T-cell (primary cell): ENCODE results near the gene DNAI4. TPM values are rescaled to one million over a fixed set of nuclear protein-coding genes. Genes with fewer than 3 reads are reported as not detected.
"Not testable (repeated sequence)": the region's sequence is repeated elsewhere in the genome, so short reads cannot be mapped to it uniquely, and the experiment has no call there.

ENCODE experiments used
- ATAC-seq, 4 experiments: fragments of 200-7000 bp in 3 of 4; fragments of 150-1000 bp in 1 of 4; cut with Tn5 transposase; replicated peaks in 1 of 4; 1 replicate in 3 of 4; 2 replicates in 1 of 4; pipeline ENCODE4 v1.10.0; 2021; ENCODE audit warnings: moderate library complexity in 3 of 4, mild to moderate bottlenecking in 2 of 4, moderate number of reproducible peaks in 1 of 4
- CTCF ChIA-PET, 2 donors: fragments of 300-600 bp; sonication (Branson Sonifier 250); formaldehyde crosslinking; loops; one replicate each; lab custom pipeline; 2022; ENCODE audit warnings: antibody characterized with exemption in 2 of 2; lab: Charles Lee
- POLR2A ChIA-PET, 2 donors: fragments of 300-600 bp; sonication (Branson Sonifier 250); formaldehyde crosslinking; loops; one replicate each; lab custom pipeline; 2022; ENCODE audit warnings: antibody characterized with exemption in 2 of 2; lab: Charles Lee
- DNase-seq, 35 experiments: peaks; one replicate each; pipeline versions ENCODE4 v3.0.0 to v3.0.0-alpha.2; 2013 to 2023
- H3K27ac ChIP-seq: one replicate; pipeline ENCODE4 v1.5.1; 2013; ENCODE audit warnings: low read length
- H3K27me3 ChIP-seq, 2 experiments: replicated peaks in 1 of 2; 1 replicate in 1 of 2; 2 replicates in 1 of 2; pipeline versions ENCODE4 v1.6.1 to v1.7.0; 2013; ENCODE audit warnings: low read length in 1 of 2, mixed read lengths in 1 of 2; ENCODE audit not compliant: control insufficient read depth in 2 of 2, insufficient read depth in 2 of 2; ENCODE audit errors: extremely low read depth in 1 of 2
- H3K36me3 ChIP-seq, 2 donors: 1 replicate in 1 of 2; 2 replicates in 1 of 2; pipeline versions ENCODE4 v1.6.1 to v1.7.0; 2013; ENCODE audit warnings: low read length in 1 of 2; ENCODE audit not compliant: control insufficient read depth in 2 of 2, insufficient read depth in 1 of 2; ENCODE audit errors: extremely low read depth in 1 of 2
- H3K4me1 ChIP-seq, 2 experiments: 1 replicate in 1 of 2; 2 replicates in 1 of 2; pipeline versions ENCODE4 v1.6.1 to v1.7.0; 2013; ENCODE audit warnings: low read length in 2 of 2, mixed read lengths in 1 of 2; ENCODE audit not compliant: insufficient read depth in 2 of 2, control insufficient read depth in 1 of 2; ENCODE audit errors: extremely low read depth in 1 of 2
- H3K4me3 ChIP-seq, 2 donors: 1 replicate in 1 of 2; 2 replicates in 1 of 2; pipeline versions ENCODE4 v1.5.1 to v1.7.0; 2013; ENCODE audit warnings: mild to moderate bottlenecking in 2 of 2, low read length in 1 of 2, moderate library complexity in 1 of 2; ENCODE audit not compliant: control insufficient read depth in 1 of 2; ENCODE audit errors: extremely low read depth in 1 of 2
- H3K9me3 ChIP-seq: 2 replicates; pipeline ENCODE4 v1.7.0; 2013
- H3K27ac Mint-ChIP-seq, 2 donors: one replicate each; pipeline ENCODE4 v1.8.0; 2020 to 2021; ENCODE audit warnings: mild to moderate bottlenecking in 2 of 2, mixed read lengths in 2 of 2
- H3K27me3 Mint-ChIP-seq, 2 donors: one replicate each; pipeline ENCODE4 v1.8.0; 2021 to 2022; ENCODE audit warnings: mixed read lengths in 2 of 2
- H3K36me3 Mint-ChIP-seq: one replicate; pipeline ENCODE4 v1.8.0; 2021; ENCODE audit warnings: mixed read lengths
- H3K4me1 Mint-ChIP-seq, 3 donors: one replicate each; pipeline ENCODE4 v1.8.0; 2020 to 2022; ENCODE audit warnings: mixed read lengths in 3 of 3, mild to moderate bottlenecking in 1 of 3
- H3K4me3 Mint-ChIP-seq, 3 donors: one replicate each; pipeline ENCODE4 v1.8.0; 2020 to 2022; ENCODE audit warnings: mild to moderate bottlenecking in 3 of 3, mixed read lengths in 3 of 3, moderate library complexity in 3 of 3
- H3K9me3 Mint-ChIP-seq, 3 donors: one replicate each; pipeline ENCODE4 v1.8.0; 2020 to 2022; ENCODE audit warnings: mixed read lengths in 3 of 3
- WGBS: methylation state at CpG from one replicate; pipeline ENCODE4 v1.1.5; 2013; ENCODE audit warnings: missing lambda C conversion rate; ENCODE audit not compliant: insufficient coverage; 5-methylcytosine and 5-hydroxymethylcytosine counted together
- total RNA-seq, 35 experiments: library from RNA in 6 of 35; stranded (reverse) in 6 of 35; fragments of 120-200 nt in 1 of 35; gene quantifications; one replicate each; pipeline versions ENCODE4 v1.2.1 to v1.2.4 and lab custom pipeline; 2013 to 2026

DNAI4 gene
- total RNA-seq, 5 donors from 2014 or later (not counting 1 experiment from before 2014, with no cell fraction given): 5.6 to 11.7 (median 7.7) TPM

DNA sequence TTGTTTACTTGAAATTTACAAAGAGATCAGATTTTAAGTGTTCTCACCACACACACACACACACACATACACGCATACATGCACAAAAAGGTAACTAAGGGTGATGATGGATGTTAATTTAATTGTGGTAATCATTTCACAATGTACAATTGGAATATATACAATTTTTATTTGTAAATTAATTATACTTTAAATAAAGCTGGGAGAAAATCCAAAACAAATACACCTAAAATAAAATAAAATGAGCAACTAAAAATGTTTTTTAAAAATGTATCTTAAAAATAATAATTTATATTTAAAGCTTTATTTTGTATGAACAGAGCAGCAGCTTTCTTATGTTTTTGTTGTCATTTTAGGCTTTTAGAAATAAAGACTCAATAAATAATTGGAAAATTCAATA is 115.4 kb downstream of the DNAI4 start:
- Mint-ChIP-seq H3K4me1 (no peaks in the 10 kb centered on the region), H3K36me3 (no peaks in the 10 kb centered on the region), H3K4me3 (no peak overlapping the region), H3K27me3 (peaks cover 0 to 2% of the 10 kb centered on the region in 2 donors), H3K9me3 (no peaks in the 10 kb centered on the region), H3K27ac (no peak overlapping the region)
- Histone ChIP-seq H3K4me3 (no peak overlapping the region), H3K36me3 (no peaks in the 10 kb centered on the region), H3K27ac (no peak overlapping the region), H3K9me3 (no peaks in the 10 kb centered on the region), H3K4me1 (no peaks in the 10 kb centered on the region), H3K27me3 (no peaks in the 10 kb centered on the region)
- WGBS: no CpG with 5 or more reads among the region's 1 CpG
- ATAC-seq (no peak), DNase-seq (no peak)
- POLR2A ChIA-PET: no interaction called here
- CTCF ChIA-PET: no interaction called here

DNA sequence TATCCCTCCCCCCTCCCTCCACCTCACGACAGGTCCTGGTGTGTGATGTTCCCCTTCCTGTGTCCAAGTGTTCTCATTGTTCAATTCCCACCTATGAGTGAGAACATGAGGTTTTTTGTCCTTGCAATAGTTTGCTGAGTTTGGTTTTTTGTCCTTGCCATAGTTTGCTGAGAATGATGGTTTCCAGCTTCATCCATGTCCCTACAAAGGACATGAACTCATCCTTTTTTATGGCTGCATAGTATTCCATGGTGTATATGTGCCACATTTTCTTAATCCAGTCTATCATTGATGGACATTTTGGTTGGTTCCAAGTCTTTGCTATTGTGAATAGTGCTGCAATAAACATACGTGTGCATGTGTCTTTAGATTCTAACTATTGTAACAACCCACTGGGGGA is 128.8 kb downstream of the DNAI4 start:
- no CpG with 5 or more reads among the region's 2 CpGs for WGBS
- H3K27me3 ChIP-seq, H3K36me3 Mint-ChIP-seq, H3K27ac ChIP-seq, DNase-seq, ATAC-seq, H3K4me1 Mint-ChIP-seq, H3K36me3 ChIP-seq, H3K9me3 ChIP-seq, H3K27me3 Mint-ChIP-seq, POLR2A ChIA-PET, H3K4me1 ChIP-seq, CTCF ChIA-PET, H3K4me3 Mint-ChIP-seq, H3K27ac Mint-ChIP-seq, H3K4me3 ChIP-seq, H3K9me3 Mint-ChIP-seq: not testable (repeated sequence)

DNA sequence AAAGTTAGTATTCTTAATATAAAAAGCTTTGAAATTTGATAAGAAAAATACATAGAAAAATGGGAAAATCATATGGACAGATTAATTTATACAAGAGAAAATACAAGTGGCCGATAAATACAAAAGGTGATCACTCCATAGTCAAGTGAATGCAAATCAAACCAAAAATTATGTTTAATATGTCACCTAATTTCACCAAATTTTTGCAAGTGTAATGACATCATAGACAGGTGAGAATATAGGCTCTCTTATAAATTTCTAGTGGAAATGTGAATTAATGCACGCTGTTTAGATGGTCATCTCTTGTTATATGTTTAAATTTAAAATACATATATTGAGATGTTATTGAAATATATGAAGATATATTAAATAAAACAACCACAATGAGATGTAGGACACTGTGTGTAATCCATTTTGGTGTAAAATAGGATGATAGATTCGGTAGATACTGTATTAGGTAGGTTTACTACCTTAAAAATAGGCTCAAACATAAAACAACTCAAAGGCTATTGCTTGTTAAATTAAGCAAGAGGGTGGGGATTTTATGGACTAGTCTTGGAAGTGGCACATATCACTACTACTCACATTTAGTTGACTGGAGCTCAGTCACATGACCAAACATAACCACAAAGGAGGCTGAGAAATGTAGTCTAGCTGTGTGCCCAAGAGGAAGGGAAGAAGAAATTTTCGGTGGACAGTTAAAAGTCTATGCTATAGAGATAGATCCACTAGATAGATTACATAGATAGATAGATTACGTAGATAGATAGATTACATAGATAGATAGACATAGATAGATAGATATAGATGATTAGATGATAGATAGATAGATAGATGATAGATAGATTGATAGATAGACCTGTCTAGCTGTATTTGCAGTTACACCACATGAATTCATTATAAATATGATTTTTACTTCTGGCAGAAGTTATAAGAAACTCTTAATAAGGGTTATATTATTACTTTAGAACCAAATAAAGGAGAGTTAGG is 132.7 kb downstream of the DNAI4 start:
- ChIA-PET POLR2A (no interaction called here), CTCF (no interaction called here)
- Histone ChIP-seq H3K36me3 (no peaks in the 10 kb centered on the region), H3K4me1 (peaks cover 3 to 18% of the 10 kb centered on the region in 2 experiments), H3K27ac (no peak overlapping the region), H3K9me3 (no peaks in the 10 kb centered on the region), H3K4me3 (no peak overlapping the region), H3K27me3 (no peaks in the 10 kb centered on the region)
- DNase-seq (no peak), ATAC-seq (no peak)
- H3K4me3 Mint-ChIP-seq: no peak overlapping the region
- H3K36me3 Mint-ChIP-seq: no peaks in the 10 kb centered on the region
- H3K9me3 Mint-ChIP-seq: no peaks in the 10 kb centered on the region
- no peak overlapping the region for H3K27ac Mint-ChIP-seq
- no peaks in the 10 kb centered on the region for H3K27me3 Mint-ChIP-seq
- WGBS: no CpG with 5 or more reads among the region's 5 CpGs
- H3K4me1 Mint-ChIP-seq: peaks cover 12 to 14% (median 12%) of the 10 kb centered on the region in 3 donors

DNA sequence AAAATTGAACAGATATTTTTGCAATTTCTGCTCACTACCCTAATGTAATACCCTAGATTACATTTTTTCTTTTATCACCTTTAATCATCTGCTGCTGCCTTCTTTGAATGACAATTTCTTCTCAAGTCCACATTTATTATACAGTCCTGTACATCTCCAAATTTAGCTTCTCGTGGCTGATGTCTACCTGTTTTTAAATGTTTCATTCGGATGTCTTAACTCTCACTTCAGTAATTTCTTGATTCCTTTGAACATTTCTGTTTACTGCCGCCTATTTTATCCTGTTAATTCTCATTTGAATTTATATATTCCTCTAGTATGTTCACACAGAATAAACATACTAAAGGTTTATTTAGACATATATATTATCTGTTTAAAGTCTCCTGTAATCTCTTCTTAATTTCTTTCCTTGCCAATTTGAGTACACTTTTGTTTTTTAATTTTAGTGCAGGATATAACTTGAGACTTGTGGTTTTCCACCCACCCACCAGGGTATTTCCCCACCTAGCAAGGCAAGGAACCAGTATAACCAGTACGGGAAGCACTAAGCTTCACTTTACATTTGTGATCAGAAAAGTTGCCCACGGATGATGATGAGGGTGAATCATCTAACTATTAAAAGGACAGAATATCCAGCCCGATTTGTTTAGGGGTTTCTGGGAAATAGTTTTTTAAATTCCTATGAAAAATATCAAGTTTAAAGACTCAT is 136.3 kb downstream of the DNAI4 start:
- ChIA-PET CTCF (interaction anchor here in 1 of 2 donors (0.6 to 0.9 kb wide), 2 partner anchors 11 to 424 kb away, joined by 3 to 4 read pairs; no protein-coding TSS in a partner anchor), POLR2A (interaction anchor here in 1 of 2 donors (0.6 kb wide), 3 partner anchors 18 to 406 kb away, joined by 3 to 7 read pairs (median 5); no protein-coding TSS in a partner anchor)
- H3K36me3 Mint-ChIP-seq: no peaks in the 10 kb centered on the region
- peak overlapping the region; percentile 29 to 61 (median 38) for H3K4me3 Mint-ChIP-seq
- Histone ChIP-seq H3K27ac (no peak overlapping the region), H3K36me3 (no peaks in the 10 kb centered on the region), H3K4me1 (peaks cover 3 to 18% of the 10 kb centered on the region in 2 experiments), H3K4me3 (no peak overlapping the region), H3K27me3 (no peaks in the 10 kb centered on the region), H3K9me3 (no peaks in the 10 kb centered on the region)
- ATAC-seq (peak; percentile 61 to 100 (median 87)), DNase-seq (peak in 28 of 35 experiments; percentile 2 to 67 (median 22))
- no peaks in the 10 kb centered on the region for H3K9me3 Mint-ChIP-seq
- no CpG with 5 or more reads among the region's 6 CpGs for whole genome bisulfite sequencing
- peaks cover 12 to 14% (median 13%) of the 10 kb centered on the region in 3 donors for H3K4me1 Mint-ChIP-seq
- H3K27ac Mint-ChIP-seq: peak overlapping the region; percentile 55 to 62
- H3K27me3 Mint-ChIP-seq: no peaks in the 10 kb centered on the region

DNA sequence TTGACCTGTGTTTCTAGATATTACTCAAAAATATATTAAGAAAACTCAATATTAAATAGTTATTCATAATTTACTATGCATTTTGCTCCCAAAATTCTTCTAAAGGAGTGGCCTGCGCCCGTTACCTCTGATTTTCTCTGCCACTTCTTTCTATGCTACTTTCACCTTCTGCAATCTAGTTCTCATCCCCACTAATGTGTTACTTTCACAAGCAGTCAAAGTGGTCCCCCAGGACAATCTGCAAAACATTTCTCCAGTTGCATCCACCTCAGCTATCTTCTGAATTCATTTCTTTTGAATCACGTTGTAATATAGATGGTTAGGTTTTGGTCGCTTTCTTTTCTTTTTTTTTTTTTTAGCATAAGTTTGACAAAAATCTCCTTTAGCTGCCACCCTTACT is 137.0 kb downstream of the DNAI4 start:
- ATAC-seq (no peak), DNase-seq (no peak)
- Mint-ChIP-seq H3K4me3 (no peak overlapping the region), H3K4me1 (peaks cover 12 to 14% (median 13%) of the 10 kb centered on the region in 3 donors), H3K27me3 (no peaks in the 10 kb centered on the region), H3K36me3 (no peaks in the 10 kb centered on the region), H3K9me3 (no peaks in the 10 kb centered on the region), H3K27ac (peak overlapping the region in 1 of 2 donors; percentile 41)
- CTCF ChIA-PET: interaction anchor here in 1 of 2 donors (0.6 kb wide), 1 partner anchor 424 kb away, joined by 4 read pairs; no protein-coding TSS in a partner anchor
- Histone ChIP-seq H3K4me1 (peaks cover 3 to 18% of the 10 kb centered on the region in 2 experiments), H3K27ac (no peak overlapping the region), H3K36me3 (no peaks in the 10 kb centered on the region), H3K4me3 (no peak overlapping the region), H3K27me3 (no peaks in the 10 kb centered on the region), H3K9me3 (no peaks in the 10 kb centered on the region)
- POLR2A ChIA-PET: interaction anchor here in 1 of 2 donors (0.6 kb wide), 2 partner anchors 18 to 143 kb away, joined by 5 to 7 read pairs; no protein-coding TSS in a partner anchor
- WGBS: 61% methylated on average over 2 of the region's 4 CpGs

DNA sequence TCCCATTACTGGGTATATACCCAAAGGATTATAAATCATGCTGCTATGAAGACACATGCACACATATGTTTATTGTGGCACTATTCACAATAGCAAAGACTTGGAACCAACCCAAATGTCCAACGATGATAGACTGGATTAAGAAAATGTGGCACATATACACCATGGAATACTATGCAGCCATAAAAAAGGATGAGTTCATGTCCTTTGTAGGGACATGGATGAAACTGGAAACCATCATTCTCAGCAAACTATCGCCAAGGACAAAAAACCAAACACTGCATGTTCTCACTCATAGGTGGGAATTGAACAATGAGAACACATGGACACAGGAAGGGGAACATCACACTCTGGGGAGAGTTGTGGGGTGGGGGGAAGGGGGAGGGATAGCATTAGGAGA is 138.9 kb downstream of the DNAI4 start:
- H3K9me3 Mint-ChIP-seq, DNase-seq, H3K9me3 ChIP-seq, H3K4me3 Mint-ChIP-seq, H3K27ac Mint-ChIP-seq, H3K27me3 ChIP-seq, H3K4me3 ChIP-seq, H3K27me3 Mint-ChIP-seq, POLR2A ChIA-PET, H3K36me3 Mint-ChIP-seq, ATAC-seq, H3K27ac ChIP-seq, H3K36me3 ChIP-seq: not testable (repeated sequence)
- H3K4me1 ChIP-seq: peaks cover 3 to 18% of the 10 kb centered on the region in 2 experiments
- peaks cover 12 to 14% (median 13%) of the 10 kb centered on the region in 3 donors for H3K4me1 Mint-ChIP-seq
- CTCF ChIA-PET: interaction anchor here in 1 of 2 donors (0.6 kb wide), 1 partner anchor 100 kb away, joined by 3 read pairs; no protein-coding TSS in a partner anchor
- no CpG with 5 or more reads among the region's 2 CpGs for WGBS
